GM18873 (cell line): ENCODE results near the gene DISP2.
A peak's percentile ranks its signal among the peaks of the same experiment; 100 is the strongest.

ENCODE experiments used
- ATAC-seq: cut with Tn5 transposase; IDR thresholded peaks from one replicate; pipeline ENCODE4 v1.9.1; 2021; ENCODE audit warnings: mild to moderate bottlenecking, moderate library complexity, moderate number of reproducible peaks; ENCODE audit not compliant: unreplicated experiment, low FRiP score

The DISP2 gene

GRCh38 chr15:40357723-40358470 lies at the start of gene DISP2:
Gene DISP2 (plus strand): TSS chr15:40358219. CDS start chr15:40358322, 103 bp downstream.
- ATAC-seq = peak; percentile 62

- ATAC-seq = no peak
Observed at GRCh38 chr15:40309344-40309862, 48.6 kb upstream of the DISP2 start.

- ATAC-seq = no peak
Observed at GRCh38 chr15:40310001-40310959, 47.7 kb upstream of the DISP2 start.

- no peak for ATAC-seq
Observed at GRCh38 chr15:40310993-40311392, 47.0 kb upstream of the DISP2 start.

- no peak for ATAC-seq
Observed at GRCh38 chr15:40312370-40313158, 45.5 kb upstream of the DISP2 start.

GRCh38 chr15:40313531-40314398 lies 44.3 kb upstream of the DISP2 start:
- no peak for ATAC-seq

- ATAC-seq = no peak
Observed at GRCh38 chr15:40314723-40315276, 43.2 kb upstream of the DISP2 start.

- no peak for ATAC-seq
Observed at GRCh38 chr15:40316931-40317330, 41.1 kb upstream of the DISP2 start.

GRCh38 chr15:40317580-40317979 lies 40.4 kb upstream of the DISP2 start:
- ATAC-seq = no peak

- ATAC-seq = no peak
Observed at GRCh38 chr15:40320409-40320808, 37.6 kb upstream of the DISP2 start.

GRCh38 chr15:40320931-40321371 lies 37.1 kb upstream of the DISP2 start:
- ATAC-seq = no peak

GRCh38 chr15:40322531-40323238 lies 35.3 kb upstream of the DISP2 start:
- no peak for ATAC-seq

GRCh38 chr15:40323239-40323952 lies 34.6 kb upstream of the DISP2 start, which contains the start of gene INAFM2:
Gene INAFM2 (plus strand): TSS chr15:40323692. CDS start chr15:40324056, 364 bp downstream.
- ATAC-seq = peak; percentile 77

- no peak for ATAC-seq
Observed at GRCh38 chr15:40323953-40324937, 33.8 kb upstream of the DISP2 start.

- ATAC-seq = no peak
Observed at GRCh38 chr15:40325188-40325587, 32.8 kb upstream of the DISP2 start.

GRCh38 chr15:40325700-40326099 lies 32.3 kb upstream of the DISP2 start:
- no peak for ATAC-seq

- ATAC-seq = no peak
Observed at GRCh38 chr15:40327457-40327856, 30.6 kb upstream of the DISP2 start.
